IMR-90 (cell line): Measurements from ENCODE around the gene ASAP2.

ENCODE experiments used
- CEBPB ChIP-seq: IDR thresholded peaks from 2 replicates; pipeline ENCODE4 v1.6.1; 2012; ENCODE audit warnings: low read depth, low read length, improper control_type of control experiment
- CHD1 ChIP-seq: IDR thresholded peaks from 2 replicates; pipeline ENCODE4 v1.6.1; 2012; ENCODE audit warnings: low read depth, low read length, improper control_type of control experiment
- CTCF ChIP-seq: conservative IDR thresholded peaks from 2 replicates; pipeline ENCODE4 v1.5.1; 2012; ENCODE audit warnings: mild to moderate bottlenecking, low read depth, low read length, improper control_type of control experiment
- ELK1 ChIP-seq: fragments of 150-350 bp; IDR thresholded peaks from 2 replicates; pipeline ENCODE4 v1.6.1; 2016; ENCODE audit warnings: low read depth, mild to moderate bottlenecking, low read length, moderate library complexity, borderline replicate concordance
- FOS ChIP-seq: fragments of 150-350 bp; IDR thresholded peaks from 2 replicates; pipeline ENCODE4 v1.6.1; 2016; ENCODE audit warnings: low read depth, low read length
- MAFK ChIP-seq: IDR thresholded peaks from 2 replicates; pipeline ENCODE4 v1.6.1; 2012; ENCODE audit warnings: low read depth, low read length, improper control_type of control experiment
- POLR2A ChIP-seq: IDR thresholded peaks from 2 replicates; pipeline ENCODE4 v1.6.1; 2012; ENCODE audit warnings: mild to moderate bottlenecking, low read depth, low read length
- RAD21 ChIP-seq: IDR thresholded peaks from 2 replicates; pipeline ENCODE4 v1.6.1; 2012; ENCODE audit warnings: low read length, improper control_type of control experiment
- RFX5 ChIP-seq: IDR thresholded peaks from 2 replicates; pipeline ENCODE4 v1.8.0; 2012; ENCODE audit warnings: low read depth, mild to moderate bottlenecking, low read length, moderate library complexity
- SMC3 ChIP-seq: fragments of 150-350 bp; IDR thresholded peaks from 2 replicates; pipeline ENCODE4 v1.6.1; 2016; ENCODE audit warnings: low read depth, mild to moderate bottlenecking, antibody characterized with exemption, low read length, moderate library complexity
- USF2 ChIP-seq: fragments of 150-350 bp; IDR thresholded peaks from 2 replicates; pipeline ENCODE4 v1.6.1; 2017; ENCODE audit warnings: mild to moderate bottlenecking, antibody characterized with exemption, low read length, low read depth

GRCh38 chr2:9307535-9307934 lies 100.9 kb downstream of the ASAP2 start:
- TF ChIP-seq CEBPB (no peak), CTCF (no peak), FOS (no peak), POLR2A (no peak), RFX5 (no peak), MAFK (no peak), SMC3 (no peak), CHD1 (no peak), RAD21 (no peak), USF2 (no peak), ELK1 (no peak)
